Measurements from ENCODE around the gene ADAMTS17.

GRCh38 chr15:100230784-100231183 is 111.0 kb downstream of the ADAMTS17 start:
- TF ChIP-seq EZH2phosphoT487 (IDR thresholded peaks at IDR 0.05; ENCODE audit: borderline replicate concordance, low read length): no peak
- no peak for TF ChIP-seq CTCF (IDR thresholded peaks at IDR 0.05; ENCODE audit: low read depth, low read length, poor library complexity, severe bottlenecking)

Data from DOHH2 (cell line).